ENCODE data around the gene COL21A1. TPM values are rescaled to one million over a fixed set of nuclear protein-coding genes. Genes with fewer than 3 reads are reported as not detected.

COL21A1 gene
- total RNA-seq, 2 experiments from 2014 or later: not detected

DNA sequence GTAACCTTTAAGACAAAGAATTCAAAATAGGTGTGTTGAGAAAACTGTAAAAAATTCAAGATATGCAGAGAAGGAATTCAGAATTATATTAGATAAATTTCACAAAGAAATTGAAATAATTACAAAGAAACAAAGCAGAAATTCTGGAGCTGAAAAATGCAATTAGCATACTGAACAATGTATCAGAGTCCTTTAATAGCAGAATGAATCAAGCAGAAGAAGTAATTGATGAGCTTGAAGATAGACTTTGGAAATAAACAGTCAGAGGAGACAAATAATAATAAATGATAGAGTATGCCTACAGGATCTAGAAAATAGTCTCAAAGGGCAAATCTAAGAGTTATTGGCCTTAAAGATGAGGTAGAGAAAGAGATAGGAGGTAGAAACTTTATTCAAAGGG lies 131.7 kb downstream of the COL21A1 start:
- ChIA-PET CTCF (no interaction called here), POLR2A (no interaction called here)
- Mint-ChIP-seq H3K27me3 (no peaks in the 10 kb centered on the region), H3K4me3 (no peak overlapping the region), H3K27ac (no peak overlapping the region), H3K9me3 (peaks cover 18% of the 10 kb centered on the region), H3K36me3 (ENCODE audit: low read depth) (no peaks in the 10 kb centered on the region), H3K4me1 (ENCODE audit: low read depth) (no peaks in the 10 kb centered on the region)
- Histone ChIP-seq H3K27me3 (ENCODE audit: control insufficient read depth in 1 of 2, insufficient read depth in 2 of 2, low read length in 2 of 2) (no peaks in the 10 kb centered on the region), H3K27ac (ENCODE audit: low read depth in 1 of 2, low read length in 2 of 2) (no peak overlapping the region), H3K9me3 (ENCODE audit: control insufficient read depth in 1 of 2, insufficient read depth in 1 of 2, low read length in 2 of 2) (peaks cover 0 to 4% of the 10 kb centered on the region in 2 experiments), H3K36me3 (ENCODE audit: insufficient read depth, low read length) (no peaks in the 10 kb centered on the region), H3K4me1 (ENCODE audit: insufficient read depth, low read length) (no peaks in the 10 kb centered on the region), H3K4me3 (ENCODE audit: low read length) (no peak overlapping the region)
- no peak for ATAC-seq (ENCODE audit: poor library complexity)
- intact Hi-C loops (cut with DNase I, micrococcal nuclease): no loop called here
- TF ChIP-seq, protein P1, sequence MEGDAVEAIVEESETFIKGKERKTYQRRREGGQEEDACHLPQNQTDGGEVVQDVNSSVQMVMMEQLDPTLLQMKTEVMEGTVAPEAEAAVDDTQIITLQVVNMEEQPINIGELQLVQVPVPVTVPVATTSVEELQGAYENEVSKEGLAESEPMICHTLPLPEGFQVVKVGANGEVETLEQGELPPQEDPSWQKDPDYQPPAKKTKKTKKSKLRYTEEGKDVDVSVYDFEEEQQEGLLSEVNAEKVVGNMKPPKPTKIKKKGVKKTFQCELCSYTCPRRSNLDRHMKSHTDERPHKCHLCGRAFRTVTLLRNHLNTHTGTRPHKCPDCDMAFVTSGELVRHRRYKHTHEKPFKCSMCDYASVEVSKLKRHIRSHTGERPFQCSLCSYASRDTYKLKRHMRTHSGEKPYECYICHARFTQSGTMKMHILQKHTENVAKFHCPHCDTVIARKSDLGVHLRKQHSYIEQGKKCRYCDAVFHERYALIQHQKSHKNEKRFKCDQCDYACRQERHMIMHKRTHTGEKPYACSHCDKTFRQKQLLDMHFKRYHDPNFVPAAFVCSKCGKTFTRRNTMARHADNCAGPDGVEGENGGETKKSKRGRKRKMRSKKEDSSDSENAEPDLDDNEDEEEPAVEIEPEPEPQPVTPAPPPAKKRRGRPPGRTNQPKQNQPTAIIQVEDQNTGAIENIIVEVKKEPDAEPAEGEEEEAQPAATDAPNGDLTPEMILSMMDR (IDR thresholded peaks at IDR 0.05): no peak
- no peak for DNase-seq

DNA sequence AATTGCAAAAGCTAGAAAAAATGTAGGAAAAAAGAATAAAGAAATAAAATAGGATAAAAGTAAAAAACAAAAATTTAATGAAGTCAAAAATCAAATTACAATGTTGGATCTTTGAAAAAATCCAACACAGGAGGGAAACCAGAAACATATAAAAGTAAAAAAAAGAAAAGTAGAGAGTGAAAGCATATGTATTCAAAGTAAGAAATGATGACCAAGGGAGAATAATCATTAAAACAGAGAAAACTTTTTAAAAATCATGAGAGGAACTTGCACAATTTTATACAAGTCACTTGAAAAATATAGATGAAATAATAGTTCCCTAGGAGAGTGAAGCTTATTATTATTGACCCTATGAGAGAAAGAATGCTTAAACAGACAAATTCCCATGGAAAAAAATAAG lies 138.2 kb downstream of the COL21A1 start:
- H3K9me3 Mint-ChIP-seq: peaks cover 5% of the 10 kb centered on the region

DNA sequence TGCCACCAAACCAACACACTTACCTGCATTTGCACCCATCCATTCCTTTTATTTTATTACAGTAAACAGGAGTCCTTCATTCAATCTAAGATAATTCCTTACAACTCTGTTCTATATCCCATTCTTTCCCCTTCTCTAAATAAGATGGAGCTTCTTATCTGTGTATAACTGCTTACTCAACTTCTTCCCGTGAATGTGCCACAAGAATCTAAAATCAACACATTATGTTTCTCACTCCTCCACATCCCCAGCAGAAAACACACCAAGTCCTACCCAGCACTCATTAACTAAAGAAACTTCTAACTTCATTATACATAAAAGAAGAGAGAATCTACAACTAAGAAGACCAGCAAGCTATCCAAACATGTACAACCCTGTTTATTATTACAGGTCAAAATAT lies 141.1 kb downstream of the COL21A1 start:
- H3K36me3 ChIP-seq (ENCODE audit: insufficient read depth, low read length): no peaks in the 10 kb centered on the region
- H3K27me3 Mint-ChIP-seq: no peaks in the 10 kb centered on the region
- no peaks in the 10 kb centered on the region for H3K4me1 ChIP-seq (ENCODE audit: insufficient read depth, low read length)
- TF ChIP-seq, protein P1 (IDR thresholded peaks at IDR 0.05): no peak
- intact Hi-C loops (cut with DNase I, micrococcal nuclease): no loop called here
- no peaks in the 10 kb centered on the region for H3K27me3 ChIP-seq (ENCODE audit: control insufficient read depth in 1 of 2, insufficient read depth in 2 of 2, low read length in 2 of 2)
- CTCF ChIA-PET: no interaction called here
- DNase-seq (no peak), ATAC-seq (ENCODE audit: poor library complexity) (no peak)
- no peaks in the 10 kb centered on the region for H3K36me3 Mint-ChIP-seq (ENCODE audit: low read depth)
- H3K27ac ChIP-seq (ENCODE audit: low read depth in 1 of 2, low read length in 2 of 2): no peak overlapping the region
- POLR2A ChIA-PET: no interaction called here
- no peak overlapping the region for H3K4me3 ChIP-seq (ENCODE audit: low read length)
- H3K9me3 ChIP-seq (ENCODE audit: control insufficient read depth in 1 of 2, insufficient read depth in 1 of 2, low read length in 2 of 2): no peaks in the 10 kb centered on the region
- H3K9me3 Mint-ChIP-seq: peaks cover 5% of the 10 kb centered on the region
- no peaks in the 10 kb centered on the region for H3K4me1 Mint-ChIP-seq (ENCODE audit: low read depth)
- no peak overlapping the region for H3K4me3 Mint-ChIP-seq
- no peak overlapping the region for H3K27ac Mint-ChIP-seq

More for the DNA sequence above, 138.2 kb downstream of the COL21A1 start:
- Mint-ChIP-seq H3K4me1 (ENCODE audit: low read depth) (no peaks in the 10 kb centered on the region), H3K27ac (no peak overlapping the region), H3K27me3 (no peaks in the 10 kb centered on the region), H3K4me3 (no peak overlapping the region), H3K36me3 (ENCODE audit: low read depth) (no peaks in the 10 kb centered on the region)
- Histone ChIP-seq H3K4me3 (ENCODE audit: low read length) (no peak overlapping the region), H3K27me3 (ENCODE audit: control insufficient read depth in 1 of 2, insufficient read depth in 2 of 2, low read length in 2 of 2) (no peaks in the 10 kb centered on the region), H3K36me3 (ENCODE audit: insufficient read depth, low read length) (no peaks in the 10 kb centered on the region), H3K9me3 (ENCODE audit: control insufficient read depth in 1 of 2, insufficient read depth in 1 of 2, low read length in 2 of 2) (no peaks in the 10 kb centered on the region), H3K27ac (ENCODE audit: low read depth in 1 of 2, low read length in 2 of 2) (no peak overlapping the region), H3K4me1 (ENCODE audit: insufficient read depth, low read length) (no peaks in the 10 kb centered on the region)
- CTCF ChIA-PET: no interaction called here
- intact Hi-C loops (cut with DNase I, micrococcal nuclease): no loop called here
- TF ChIP-seq, protein P1 (IDR thresholded peaks at IDR 0.05): no peak
- POLR2A ChIA-PET: no interaction called here
- ATAC-seq (ENCODE audit: poor library complexity) (no peak), DNase-seq (no peak)
